ENCODE measurements around the gene IWS1. TPM values are rescaled to one million over a fixed set of nuclear protein-coding genes. Genes with fewer than 3 reads are reported as not detected.

Gene IWS1
- total RNA-seq, 1 donor from 2014 or later, result 77.1 TPM

DNA sequence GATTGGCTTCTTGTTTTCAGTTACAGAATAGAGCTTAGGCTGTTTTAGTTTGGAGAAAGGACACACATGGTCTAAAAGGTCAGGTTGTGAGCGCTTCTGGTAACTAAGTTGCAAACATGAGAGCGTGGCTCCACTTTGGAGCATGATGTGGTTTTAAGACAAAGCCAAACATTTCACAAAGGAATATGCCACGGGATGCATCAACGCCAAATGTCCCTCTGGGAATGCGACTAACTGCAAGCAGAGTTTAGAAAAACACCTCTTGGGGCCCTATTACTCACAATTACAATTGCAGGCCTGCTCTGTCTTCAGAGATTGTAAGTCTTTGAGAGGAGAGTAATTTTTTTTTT, 34.6 kb upstream of the IWS1 start:
- H3K4me3 ChIP-seq (ENCODE audit: low read depth, low read length), result no peak overlapping the region
- no peak for DNase-seq (ENCODE audit: low read depth)
- TF ChIP-seq, protein P1, sequence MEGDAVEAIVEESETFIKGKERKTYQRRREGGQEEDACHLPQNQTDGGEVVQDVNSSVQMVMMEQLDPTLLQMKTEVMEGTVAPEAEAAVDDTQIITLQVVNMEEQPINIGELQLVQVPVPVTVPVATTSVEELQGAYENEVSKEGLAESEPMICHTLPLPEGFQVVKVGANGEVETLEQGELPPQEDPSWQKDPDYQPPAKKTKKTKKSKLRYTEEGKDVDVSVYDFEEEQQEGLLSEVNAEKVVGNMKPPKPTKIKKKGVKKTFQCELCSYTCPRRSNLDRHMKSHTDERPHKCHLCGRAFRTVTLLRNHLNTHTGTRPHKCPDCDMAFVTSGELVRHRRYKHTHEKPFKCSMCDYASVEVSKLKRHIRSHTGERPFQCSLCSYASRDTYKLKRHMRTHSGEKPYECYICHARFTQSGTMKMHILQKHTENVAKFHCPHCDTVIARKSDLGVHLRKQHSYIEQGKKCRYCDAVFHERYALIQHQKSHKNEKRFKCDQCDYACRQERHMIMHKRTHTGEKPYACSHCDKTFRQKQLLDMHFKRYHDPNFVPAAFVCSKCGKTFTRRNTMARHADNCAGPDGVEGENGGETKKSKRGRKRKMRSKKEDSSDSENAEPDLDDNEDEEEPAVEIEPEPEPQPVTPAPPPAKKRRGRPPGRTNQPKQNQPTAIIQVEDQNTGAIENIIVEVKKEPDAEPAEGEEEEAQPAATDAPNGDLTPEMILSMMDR (conservative IDR thresholded peaks at IDR 0.05; ENCODE audit: low read depth, low read length), result no peak

DNA sequence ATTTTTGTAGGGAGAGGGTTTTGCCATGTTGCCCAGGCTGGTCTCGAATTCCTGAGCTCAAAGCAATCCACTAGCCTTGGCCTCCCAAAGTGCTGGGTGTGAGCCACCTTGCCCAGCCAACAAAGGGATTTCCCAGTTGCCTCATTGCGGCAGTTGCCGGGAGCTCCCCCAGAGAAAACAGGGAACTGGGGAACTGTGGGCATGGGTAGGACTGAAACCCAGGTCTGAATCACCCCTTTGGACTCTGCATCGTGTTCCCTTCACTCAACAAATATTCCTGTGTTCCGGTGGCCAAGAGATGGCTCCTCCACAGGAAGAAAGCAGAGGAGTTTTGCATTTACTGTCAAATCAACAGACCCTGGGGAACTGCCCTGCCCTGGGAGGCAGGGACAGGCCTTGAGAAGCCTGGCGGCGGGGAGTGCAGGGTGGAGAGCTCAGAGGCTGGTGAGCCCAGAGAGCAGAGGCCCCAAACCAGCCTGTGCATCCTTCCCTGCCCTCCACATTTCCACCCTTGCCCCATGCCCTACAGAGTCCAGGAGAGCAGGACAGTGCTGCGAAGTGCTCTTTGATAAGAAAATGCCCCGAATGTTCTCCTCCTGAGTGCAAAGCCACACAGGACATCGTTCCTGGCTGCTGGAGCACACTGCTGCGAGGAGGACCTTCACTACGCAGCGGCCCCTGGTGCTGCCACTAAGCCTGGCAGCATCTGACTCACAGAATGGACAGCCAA, 34.1 kb upstream of the IWS1 start:
- TF ChIP-seq, protein P1 (conservative IDR thresholded peaks at IDR 0.05; ENCODE audit: low read depth, low read length), result no peak
- DNase-seq (ENCODE audit: low read depth), result no peak
- no peak overlapping the region for H3K4me3 ChIP-seq (ENCODE audit: low read depth, low read length)

DNA sequence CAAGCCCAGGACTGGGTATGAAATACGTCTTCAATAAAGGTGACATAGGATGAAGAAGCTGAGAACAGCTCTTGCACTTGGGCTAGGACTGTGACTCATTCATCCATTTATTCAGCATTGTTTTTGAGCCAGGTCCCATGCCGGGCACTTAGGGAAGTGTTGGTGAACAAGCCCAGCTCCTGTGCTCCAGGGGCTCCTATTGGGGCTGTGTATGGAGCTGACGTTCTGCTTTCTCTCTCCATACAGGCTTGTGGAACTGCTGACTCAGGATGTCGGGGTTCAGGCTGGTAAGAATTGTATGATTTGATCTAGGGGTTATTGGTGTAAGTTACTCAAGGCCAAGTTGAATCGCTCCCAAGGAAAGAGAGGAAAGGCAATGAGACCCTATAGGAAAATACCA, 33.2 kb upstream of the IWS1 start:
- H3K4me3 ChIP-seq (ENCODE audit: low read depth, low read length), result no peak overlapping the region
- TF ChIP-seq, protein P1 (conservative IDR thresholded peaks at IDR 0.05; ENCODE audit: low read depth, low read length), result no peak
- no peak for DNase-seq (ENCODE audit: low read depth)

DNA sequence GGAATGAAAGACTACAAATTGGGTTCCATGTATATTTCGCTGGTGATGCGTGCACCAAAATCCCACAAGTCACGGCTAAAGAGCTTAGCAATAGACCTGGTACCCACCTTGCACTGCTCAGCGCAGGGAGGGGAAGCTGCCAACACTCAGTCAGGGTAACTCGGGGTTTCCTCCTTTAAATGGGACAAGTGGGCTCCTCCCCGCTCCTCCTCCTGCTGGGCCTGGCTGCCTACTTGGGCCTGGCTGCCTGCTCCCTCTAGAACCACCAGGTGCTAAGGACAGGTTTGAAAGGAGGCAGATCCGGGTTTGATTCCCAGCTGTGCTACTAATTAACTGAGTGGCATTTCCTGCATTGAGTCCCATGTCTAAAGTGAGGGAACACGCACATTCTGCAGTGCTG, 32.6 kb upstream of the IWS1 start:
- H3K4me3 ChIP-seq (ENCODE audit: low read depth, low read length), result no peak overlapping the region

DNA sequence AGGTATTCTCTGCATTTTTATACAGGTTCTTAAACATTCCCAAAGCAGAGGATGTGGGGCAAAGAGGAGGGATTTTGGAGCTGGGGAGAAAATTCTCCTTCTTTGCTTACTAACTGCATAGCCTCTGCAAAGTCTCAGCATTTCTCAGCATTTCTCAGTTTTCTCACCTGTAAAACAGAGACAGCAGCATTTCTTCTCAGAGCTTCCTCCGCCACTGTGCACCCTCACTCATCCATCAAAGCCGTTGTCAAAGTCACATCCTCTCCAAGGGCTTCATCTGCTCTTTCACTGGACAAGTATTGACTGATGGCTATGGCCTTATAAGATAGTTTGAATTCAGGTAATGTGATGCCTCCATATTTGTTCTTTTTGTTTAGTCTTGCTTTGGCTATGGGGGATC, 26.6 kb upstream of the IWS1 start:
- TF ChIP-seq, protein P1 (conservative IDR thresholded peaks at IDR 0.05; ENCODE audit: low read depth, low read length), result no peak
- DNase-seq (ENCODE audit: low read depth), result no peak
- no peak overlapping the region for H3K4me3 ChIP-seq (ENCODE audit: low read depth, low read length)

More for the DNA sequence above, 32.6 kb upstream of the IWS1 start:
- no peak for DNase-seq (ENCODE audit: low read depth)
- TF ChIP-seq, protein P1 (conservative IDR thresholded peaks at IDR 0.05; ENCODE audit: low read depth, low read length), result no peak

DNA sequence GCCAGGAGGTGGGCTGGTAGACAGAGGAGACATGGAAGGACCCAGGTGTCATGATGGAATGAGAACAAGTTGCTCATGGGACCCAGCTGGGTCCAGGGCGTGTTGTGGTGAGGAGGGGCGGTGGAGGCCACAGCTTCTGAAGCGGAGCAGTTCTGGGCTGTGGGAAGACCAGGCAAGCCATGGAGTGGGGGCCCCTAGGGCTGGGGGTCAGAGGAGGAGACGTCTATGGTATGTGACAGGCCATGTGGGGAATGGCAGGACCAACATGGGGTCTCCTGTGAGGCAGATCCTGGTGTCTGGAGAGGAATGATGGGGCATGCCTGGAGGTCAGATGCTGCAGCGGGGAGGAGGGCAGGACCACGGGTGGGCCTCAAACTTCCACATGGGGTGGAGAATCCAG, 26.0 kb upstream of the IWS1 start:
- H3K4me3 ChIP-seq (ENCODE audit: low read depth, low read length), result no peak overlapping the region
- no peak for DNase-seq (ENCODE audit: low read depth)
- TF ChIP-seq, protein P1 (conservative IDR thresholded peaks at IDR 0.05; ENCODE audit: low read depth, low read length), result no peak
